Right lobe of liver (tissue), 6 donors: Measurements from ENCODE around the gene LIMS1. TPM values are rescaled to one million over a fixed set of nuclear protein-coding genes. Genes with fewer than 3 reads are reported as not detected.
A peak's percentile ranks its signal among the peaks of the same experiment; 100 is the strongest.
"Not testable (repeated sequence)": the region's sequence is repeated elsewhere in the genome, so short reads cannot be mapped to it uniquely, and the experiment has no call there.

ENCODE experiments used
- ATAC-seq, 4 donors: fragments of 200-7000 bp; cut with Tn5 transposase; one replicate each; pipeline ENCODE4 v1.9.1; 2020; ENCODE audit warnings: mild to moderate bottlenecking in 4 of 4, moderate library complexity in 4 of 4
- DNase-seq, 3 donors: peaks; one replicate each; pipeline ENCODE4 v3.0.0-alpha.2; 2020
- H3K27ac ChIP-seq, 3 donors: fragments of 200-600 bp; one replicate each; pipeline ENCODE4 v1.8.0; 2022
- H3K27me3 ChIP-seq, 2 donors: fragments of 200-600 bp; one replicate each; pipeline ENCODE4 v1.8.0; 2022
- H3K36me3 ChIP-seq, 4 donors: fragments of 200-600 bp; sonication (generic) in 1 of 4; one replicate each; pipeline versions ENCODE4 v1.5.1 to v1.8.0; 2017 to 2022; ENCODE audit warnings: control low read depth in 1 of 4
- H3K4me1 ChIP-seq, 4 donors: fragments of 200-600 bp; sonication (generic) in 1 of 4; one replicate each; pipeline versions ENCODE4 v1.5.1 to v1.8.0; 2017 to 2022; ENCODE audit warnings: control low read depth in 1 of 4
- H3K4me3 ChIP-seq, 3 donors: fragments of 200-600 bp; one replicate each; pipeline ENCODE4 v1.8.0; 2022
- H3K9me3 ChIP-seq, 4 donors: fragments of 200-600 bp; sonication (generic) in 1 of 4; one replicate each; pipeline versions ENCODE4 v1.5.1 to v1.8.0; 2017 to 2022; ENCODE audit warnings: control low read depth in 1 of 4
- WGBS: methylation state at CpG from one replicate; pipeline ENCODE4 v1.1.6; 2018; ENCODE audit warnings: low coverage, low lambda C conversion rate; ENCODE audit not compliant: insufficient coverage; ENCODE audit errors: missing lambda C conversion rate; 5-methylcytosine and 5-hydroxymethylcytosine counted together
- intact Hi-C, 2 donors: fragments of 100-400 bp; cut with DNase I; formaldehyde crosslinking; loops; one replicate each; pipeline versions ENCODE4 v1.11.2 to v1.14.1; 2022
- total RNA-seq, 6 experiments: library from RNA; depleted of rRNA in 2 of 6; stranded (reverse); fragments of >200 nt in 2 of 6; fragmentation: NEBNext Ultra II Directional in 3 of 6; extraction: Animal tissue kit (Norgen Biotek cat#: 25700) in 3 of 6; gene quantifications; one replicate each; pipeline versions ENCODE4 v1.1.0 to v1.2.4, GENCODE V29; 2016 to 2023
- donor health status: DM: no; HTN: yes; CAD: no.
- donor health status: DM: no; HTN: no; CAD: no.
- donor health status: DM: no; HTN: no; CAD: no.
- donor health status: DM: no; HTN: yes; CAD: no.
- donor health status: DM: no; HTN: yes; CAD: no.

The LIMS1 gene
- total RNA-seq, 6 experiments from 2014 or later, result 15.7 to 33.0 (median 18.7) TPM

GRCh38 chr2:108655270-108655669, 121.0 kb downstream of the LIMS1 start:
- DNase-seq, H3K27me3 ChIP-seq, H3K36me3 ChIP-seq, H3K4me1 ChIP-seq, H3K27ac ChIP-seq, intact Hi-C loops, ATAC-seq, H3K9me3 ChIP-seq, H3K4me3 ChIP-seq: not testable (repeated sequence)
- WGBS, result no CpG with 5 or more reads among the region's 13 CpGs

GRCh38 chr2:108656282-108656681, 122.0 kb downstream of the LIMS1 start:
- ATAC-seq, H3K4me3 ChIP-seq, H3K27me3 ChIP-seq, H3K4me1 ChIP-seq, H3K36me3 ChIP-seq, intact Hi-C loops, H3K9me3 ChIP-seq, DNase-seq, H3K27ac ChIP-seq: not testable (repeated sequence)

GRCh38 chr2:108657517-108657916, 123.2 kb downstream of the LIMS1 start:
- H3K36me3 ChIP-seq, H3K27ac ChIP-seq, DNase-seq, intact Hi-C loops, H3K4me3 ChIP-seq, H3K27me3 ChIP-seq, H3K4me1 ChIP-seq, H3K9me3 ChIP-seq: not testable (repeated sequence)
- peak in 2 of 4 donors; percentile 19 to 35 for ATAC-seq
- 72% methylated on average over 4 of the region's 4 CpGs for WGBS

GRCh38 chr2:108658553-108658952, 124.3 kb downstream of the LIMS1 start:
- ATAC-seq, H3K4me3 ChIP-seq, H3K9me3 ChIP-seq, H3K27me3 ChIP-seq, H3K36me3 ChIP-seq, H3K27ac ChIP-seq, H3K4me1 ChIP-seq, intact Hi-C loops, DNase-seq: not testable (repeated sequence)
- WGBS, result 83% methylated on average over 3 of the region's 7 CpGs

GRCh38 chr2:108661493-108661892, 127.2 kb downstream of the LIMS1 start:
- H3K27ac ChIP-seq, intact Hi-C loops, H3K27me3 ChIP-seq, H3K4me1 ChIP-seq, ATAC-seq, H3K9me3 ChIP-seq, H3K4me3 ChIP-seq, DNase-seq, H3K36me3 ChIP-seq: not testable (repeated sequence)
- WGBS, result 81% methylated on average over 2 of the region's 4 CpGs

- H3K27me3 ChIP-seq, H3K4me3 ChIP-seq, H3K4me1 ChIP-seq, H3K36me3 ChIP-seq, H3K9me3 ChIP-seq, H3K27ac ChIP-seq, intact Hi-C loops, DNase-seq: not testable (repeated sequence)
- ATAC-seq, result peak; percentile 49 to 87 (median 61)
- WGBS, result 37% methylated on average over 5 of the region's 5 CpGs
These were observed 127.9 kb downstream of the LIMS1 start for GRCh38 chr2:108662207-108662612.

- H3K27me3 ChIP-seq, H3K27ac ChIP-seq, ATAC-seq, H3K36me3 ChIP-seq, intact Hi-C loops, DNase-seq, H3K4me1 ChIP-seq, H3K4me3 ChIP-seq, H3K9me3 ChIP-seq: not testable (repeated sequence)
- whole genome bisulfite sequencing, result 89% methylated on average over 2 of the region's 2 CpGs
These were observed 129.1 kb downstream of the LIMS1 start for GRCh38 chr2:108663346-108663745.

DNA sequence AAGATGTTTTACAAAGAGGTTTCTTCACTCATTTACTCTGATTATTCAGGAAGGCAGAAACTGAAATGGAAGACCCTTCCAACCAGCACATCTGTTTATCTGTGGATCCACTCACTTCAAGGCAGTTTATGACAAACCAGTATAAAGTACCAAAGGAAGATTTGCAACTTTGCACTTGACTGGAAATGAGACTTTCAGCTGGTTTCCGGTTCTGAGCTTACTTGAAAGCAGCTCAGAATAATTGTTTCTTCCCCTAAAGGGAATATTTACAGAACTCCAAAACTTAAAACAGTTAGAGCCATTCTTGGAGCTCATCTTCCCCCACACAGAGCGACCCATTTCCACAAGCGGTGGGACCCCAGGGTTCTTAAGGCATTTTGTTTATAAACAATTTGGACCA, 129.8 kb downstream of the LIMS1 start:
- H3K36me3 ChIP-seq, H3K27ac ChIP-seq, H3K9me3 ChIP-seq, ATAC-seq, intact Hi-C loops, H3K4me1 ChIP-seq, H3K27me3 ChIP-seq, DNase-seq, H3K4me3 ChIP-seq: not testable (repeated sequence)
- 81% methylated on average over 3 of the region's 3 CpGs for WGBS

DNA sequence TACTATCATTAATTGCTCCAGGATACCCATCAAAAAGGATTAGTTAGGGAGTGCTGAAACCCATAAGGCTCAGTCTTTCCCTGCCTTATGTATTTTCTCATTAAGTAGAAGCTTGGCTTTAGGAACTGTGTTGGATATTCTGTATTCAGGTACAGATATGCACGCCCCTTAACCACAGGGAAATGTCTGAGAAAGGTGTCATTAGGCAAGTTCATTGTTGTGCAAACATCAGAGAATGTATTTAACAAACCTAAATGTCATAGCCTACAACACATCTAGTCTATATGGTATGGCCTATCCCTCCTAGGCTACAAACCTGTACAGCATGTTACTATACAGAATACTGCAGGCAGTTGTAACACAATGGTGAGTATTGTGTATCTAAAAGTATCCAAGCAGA, 130.7 kb downstream of the LIMS1 start:
- H3K9me3 ChIP-seq, H3K27ac ChIP-seq, H3K4me1 ChIP-seq, H3K4me3 ChIP-seq, ATAC-seq, H3K36me3 ChIP-seq, H3K27me3 ChIP-seq, intact Hi-C loops, DNase-seq: not testable (repeated sequence)
- 80% methylated on average over 1 of the region's 1 CpG for WGBS

DNA sequence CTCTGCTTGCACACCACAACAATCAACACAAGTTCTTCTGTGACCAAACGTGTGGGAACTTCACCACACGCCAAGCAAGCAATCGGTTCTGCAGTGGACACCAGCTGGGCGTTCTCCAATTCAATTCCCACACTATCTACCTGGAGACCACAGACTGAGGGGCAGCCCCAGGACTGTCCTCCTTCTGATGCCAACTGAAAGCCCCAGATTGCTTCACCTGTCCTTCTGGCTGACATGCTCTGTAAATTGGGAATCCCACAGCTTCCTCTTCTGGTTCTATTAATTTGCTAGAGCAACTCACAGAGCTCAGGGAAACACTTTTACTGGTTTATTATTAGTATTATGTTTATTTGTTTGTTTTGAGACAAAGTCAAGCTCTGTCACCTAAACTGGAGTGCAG, 131.7 kb downstream of the LIMS1 start:
- DNase-seq, H3K27ac ChIP-seq, H3K4me3 ChIP-seq, H3K27me3 ChIP-seq, intact Hi-C loops, H3K36me3 ChIP-seq, H3K4me1 ChIP-seq, H3K9me3 ChIP-seq: not testable (repeated sequence)
- WGBS, result no CpG with 5 or more reads among the region's 4 CpGs
- peak in 1 of 4 donors; percentile 29 for ATAC-seq

DNA sequence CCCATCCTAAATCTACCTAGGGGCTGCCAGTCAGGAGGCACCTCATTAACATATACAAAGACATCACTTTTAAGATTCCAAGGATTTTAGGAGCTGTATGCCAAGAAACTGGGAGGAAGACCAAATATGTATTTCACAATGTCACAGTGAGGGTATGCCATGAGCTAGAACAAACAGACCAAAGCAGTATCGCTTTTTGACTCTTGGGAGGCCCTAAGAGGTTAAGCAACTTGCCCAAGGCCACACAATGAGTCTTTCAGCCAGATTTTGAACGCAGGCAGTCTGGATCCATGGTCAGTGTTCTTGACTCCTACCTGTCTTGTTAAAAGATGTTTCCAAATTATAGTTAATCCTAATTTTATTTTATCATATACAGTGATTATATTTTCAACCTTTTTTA, 132.9 kb downstream of the LIMS1 start:
- H3K4me3 ChIP-seq, intact Hi-C loops, DNase-seq, H3K36me3 ChIP-seq, H3K9me3 ChIP-seq, H3K4me1 ChIP-seq, H3K27ac ChIP-seq, H3K27me3 ChIP-seq: not testable (repeated sequence)
- 35% methylated on average over 2 of the region's 2 CpGs for WGBS
- ATAC-seq, result peak; percentile 44 to 78 (median 62)

GRCh38 chr2:108670282-108670681, 136.0 kb downstream of the LIMS1 start:
- H3K4me3 ChIP-seq, H3K9me3 ChIP-seq, ATAC-seq, H3K36me3 ChIP-seq, H3K27ac ChIP-seq, DNase-seq, H3K4me1 ChIP-seq, intact Hi-C loops, H3K27me3 ChIP-seq: not testable (repeated sequence)
- no CpG with 5 or more reads among the region's 1 CpG for WGBS
